Endometrial microvascular endothelial cells (primary cell): ENCODE results near the gene PRDX2. TPM values are rescaled to one million over a fixed set of nuclear protein-coding genes. Genes with fewer than 3 reads are reported as not detected.

Experiments
- in situ Hi-C: cut with HindIII; loops from 2 replicates; pipeline ENCODE4 v1.10.0; 2017; ENCODE audit warnings: low sequenced_read_pairs, low pct_unique_long_range_greater_than_20kb; ENCODE audit errors: inconsistent ontology term
- total RNA-seq: library from RNA; depleted of rRNA; stranded (reverse); fragments of >200 nt; gene quantifications from one replicate; pipeline ENCODE4 v1.2.3, GENCODE V29; 2015; ENCODE audit errors: inconsistent ontology term

PRDX2 gene
- total RNA-seq, 1 donor from 2014 or later: 259 TPM

- in situ Hi-C loops: no loop called here
Measured at GRCh38 chr19:12794196-12794941, 7.2 kb downstream of the PRDX2 start.

DNA sequence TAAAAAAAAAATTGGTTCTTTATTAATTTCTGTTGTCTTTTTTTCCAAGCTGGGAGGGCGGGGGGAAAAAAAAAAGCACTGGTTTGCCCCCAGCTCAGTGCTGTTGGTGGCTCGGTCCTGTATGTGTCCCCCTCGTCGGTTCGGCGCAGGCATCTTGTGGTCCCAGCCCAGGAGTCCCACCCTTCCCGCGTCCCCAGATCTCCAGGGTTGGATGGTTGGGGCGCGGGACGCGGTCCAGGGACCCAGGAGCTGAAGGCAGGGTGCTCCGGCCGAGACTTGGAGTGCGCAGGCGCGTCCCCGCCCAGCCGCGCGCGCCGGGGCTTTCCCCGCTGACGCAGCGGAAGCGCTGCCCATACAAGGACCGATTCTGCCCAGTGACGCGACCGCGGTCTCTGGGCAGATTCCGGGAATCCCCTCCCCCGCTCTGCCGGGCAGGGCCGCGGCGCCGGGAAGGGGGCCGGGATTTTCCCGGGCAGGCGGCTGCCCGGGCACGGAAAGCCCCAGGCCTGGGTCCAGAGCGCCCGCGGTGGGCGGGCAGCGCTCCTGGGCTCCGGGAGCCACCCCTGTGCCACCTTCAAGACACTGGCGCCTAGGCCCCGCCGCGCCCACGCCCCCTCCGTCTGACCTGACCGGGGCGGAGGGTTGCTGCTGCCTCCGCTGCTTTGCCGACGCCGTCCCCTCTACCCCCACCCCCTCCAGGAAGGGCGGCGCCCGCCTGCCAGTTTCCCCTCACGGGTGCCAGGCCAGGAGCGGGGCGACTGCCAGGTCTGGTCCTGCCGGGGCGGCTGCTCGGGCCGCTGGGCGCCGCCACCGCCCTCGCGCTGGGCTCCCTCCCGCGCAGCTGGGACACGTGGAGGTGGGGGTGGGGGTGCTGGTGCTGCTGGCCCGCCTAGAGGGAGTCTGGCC lies 8.1 kb downstream of the PRDX2 start:
- in situ Hi-C loops: no loop called here

DNA sequence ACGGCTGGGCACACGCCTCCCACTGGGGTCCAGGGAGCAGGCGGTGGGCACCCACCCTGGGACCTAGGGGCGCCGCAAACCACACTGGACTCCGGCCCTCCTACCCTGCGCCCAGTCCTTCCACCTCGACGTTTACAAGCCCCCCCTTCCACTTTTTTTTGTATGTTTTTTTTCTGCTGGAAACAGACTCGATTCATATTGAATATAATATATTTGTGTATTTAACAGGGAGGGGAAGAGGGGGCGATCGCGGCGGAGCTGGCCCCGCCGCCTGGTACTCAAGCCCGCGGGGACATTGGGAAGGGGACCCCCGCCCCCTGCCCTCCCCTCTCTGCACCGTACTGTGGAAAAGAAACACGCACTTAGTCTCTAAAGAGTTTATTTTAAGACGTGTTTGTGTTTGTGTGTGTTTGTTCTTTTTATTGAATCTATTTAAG lies 8.7 kb downstream of the PRDX2 start:
- in situ Hi-C loops: no loop called here

- in situ Hi-C loops: no loop called here
Measured at GRCh38 chr19:12792051-12792852, 9.3 kb downstream of the PRDX2 start.

- in situ Hi-C loops: no loop called here
Measured at GRCh38 chr19:12791345-12792050, 10.1 kb downstream of the PRDX2 start, which contains the start of gene JUNB. TSS of gene JUNB (plus strand) at chr19:12791486. CDS start at chr19:12791772, 286 bp downstream.

DNA sequence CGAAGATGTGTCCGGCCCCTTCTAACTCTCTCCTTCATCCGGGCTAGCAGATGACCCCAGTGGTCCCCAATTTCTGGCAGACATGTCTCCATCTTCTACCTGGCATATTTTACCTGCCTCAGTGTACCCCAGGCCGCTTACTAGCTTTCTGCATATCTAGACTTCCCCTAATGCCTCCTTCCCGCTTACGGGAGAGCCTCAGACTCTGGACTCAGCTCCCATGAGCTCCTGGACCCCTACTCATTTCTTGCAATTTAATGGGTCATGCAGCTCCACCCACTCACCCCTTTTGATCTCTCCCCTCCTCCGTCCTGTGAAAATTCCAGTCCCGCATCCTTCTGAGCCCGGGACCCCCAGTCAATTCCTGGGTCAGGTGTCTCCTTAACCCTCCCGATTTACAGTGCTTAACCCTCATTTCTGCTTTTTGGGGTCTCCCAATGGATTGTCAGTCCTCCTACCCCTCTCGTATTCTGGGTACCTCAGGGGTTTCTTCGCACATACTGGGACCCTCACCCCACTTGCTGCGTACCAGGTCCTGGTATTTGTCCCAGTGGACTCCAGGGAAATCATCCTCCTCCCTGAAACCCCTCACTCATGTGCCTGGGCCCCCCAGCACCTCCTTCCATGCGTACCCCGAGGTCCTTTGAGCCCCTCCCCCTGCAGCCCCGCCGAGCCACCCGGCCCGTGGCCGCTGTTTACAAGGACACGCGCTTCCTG lies 10.8 kb downstream of the PRDX2 start:
- in situ Hi-C loops: no loop called here

DNA sequence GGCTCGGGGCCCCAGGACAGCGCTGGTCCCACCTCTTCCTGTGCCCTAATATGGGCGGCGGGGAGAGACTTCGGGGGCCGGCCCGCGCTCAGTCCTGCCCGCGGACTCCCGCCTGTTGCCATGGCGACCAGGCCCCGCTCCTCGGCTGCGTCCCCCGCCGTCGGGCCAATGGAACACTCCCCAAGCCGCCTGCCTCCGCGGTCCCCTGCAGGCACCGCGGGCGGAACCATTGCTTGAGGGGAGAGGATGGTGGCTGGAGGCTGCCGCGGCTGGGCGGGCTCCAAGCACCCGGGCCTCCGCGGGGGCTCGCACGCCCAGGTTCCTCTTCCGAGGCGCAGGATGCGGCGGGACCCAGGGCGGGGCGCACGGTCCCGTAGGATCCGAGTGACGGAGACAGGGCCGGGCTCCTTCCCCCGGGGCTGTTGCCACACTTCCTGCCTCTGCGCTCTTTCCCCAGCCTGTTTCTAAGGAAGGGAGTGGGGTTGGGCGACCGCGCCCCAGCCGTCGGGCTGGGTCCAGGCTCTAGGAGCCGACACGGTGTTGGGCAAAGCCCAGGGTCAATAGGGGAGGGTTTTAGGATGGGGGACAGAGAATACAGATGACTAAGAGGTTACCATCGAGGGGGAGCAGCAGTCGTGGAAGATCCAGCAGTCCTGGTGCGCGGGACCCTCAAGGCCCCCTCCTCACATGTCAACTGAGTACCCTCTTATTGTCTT lies 11.5 kb downstream of the PRDX2 start:
- in situ Hi-C loops: no loop called here

- in situ Hi-C loops: no loop called here
Measured at GRCh38 chr19:12789098-12789903, 12.3 kb downstream of the PRDX2 start.

DNA sequence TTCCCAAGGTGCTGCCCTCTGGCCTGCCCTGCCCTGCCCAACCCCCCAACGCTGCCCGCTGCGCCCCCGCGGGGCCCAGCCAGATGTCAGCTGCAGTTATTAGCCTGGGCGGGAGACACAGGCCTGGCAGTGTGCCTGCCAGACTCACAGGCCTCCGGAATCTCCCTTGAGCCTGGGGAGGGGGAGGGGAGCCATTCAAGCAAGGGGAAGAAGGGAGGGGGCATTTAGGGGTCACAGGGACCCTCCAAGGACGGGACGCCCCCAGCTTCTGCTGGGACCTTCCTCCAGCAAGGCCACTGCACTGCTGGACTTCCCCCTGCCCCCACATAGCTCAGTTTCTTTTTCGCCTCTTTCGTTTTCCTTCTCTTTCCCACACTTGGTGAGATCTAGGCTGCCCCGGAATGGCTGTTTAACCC lies 12.9 kb downstream of the PRDX2 start:
- in situ Hi-C loops: no loop called here

DNA sequence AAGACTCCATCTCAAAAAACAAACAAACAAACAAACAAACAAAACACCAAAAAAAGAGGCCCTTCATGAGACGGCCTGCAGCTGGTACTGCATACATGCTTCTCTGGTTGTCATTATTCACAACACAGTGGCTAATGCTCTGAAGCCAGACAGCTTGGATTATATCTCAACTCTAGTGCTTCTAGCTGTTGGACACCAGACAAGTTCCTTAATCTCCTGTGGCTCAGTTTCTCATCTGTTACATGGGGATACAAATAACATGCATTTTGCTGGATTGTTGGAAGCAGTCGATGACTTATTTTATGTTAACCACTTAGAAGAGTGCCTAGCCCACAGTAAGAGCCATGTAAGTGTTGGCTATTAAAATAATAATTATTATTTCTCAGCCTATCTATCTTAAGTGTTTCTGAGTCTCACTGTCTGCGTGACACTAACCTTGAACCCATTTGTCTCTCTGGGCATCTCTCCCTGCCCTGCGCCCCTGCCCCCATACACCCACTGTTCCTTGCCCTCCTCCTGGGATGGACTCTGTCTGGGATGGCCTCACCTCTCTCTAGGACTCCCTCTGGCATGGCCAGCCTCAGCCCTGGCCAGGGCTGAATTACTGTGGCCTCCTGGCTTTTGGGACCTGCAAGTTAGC lies 13.4 kb downstream of the PRDX2 start:
- in situ Hi-C loops: no loop called here

DNA sequence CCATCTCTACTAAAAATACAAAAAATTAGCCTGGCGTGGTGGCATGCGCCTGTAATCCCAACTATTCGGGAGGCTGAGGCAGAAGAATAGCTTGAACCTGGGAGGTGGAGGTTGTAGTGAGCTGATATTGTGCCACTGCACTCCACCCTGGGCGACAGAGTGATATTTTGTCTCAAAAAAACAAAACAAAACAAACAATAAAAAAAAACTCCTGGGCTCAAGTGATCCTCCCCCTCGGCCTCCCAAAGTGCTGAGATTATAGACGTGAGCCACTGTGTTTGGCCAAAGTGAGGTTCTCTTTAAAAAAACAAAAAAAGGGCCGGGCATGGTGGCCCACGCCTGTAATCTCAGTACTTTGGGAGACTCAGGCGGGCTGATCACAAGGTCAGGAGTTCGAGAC lies 14.1 kb downstream of the PRDX2 start:
- in situ Hi-C loops: no loop called here

GRCh38 chr19:12786952-12787351 lies 14.6 kb downstream of the PRDX2 start:
- in situ Hi-C loops: no loop called here

- in situ Hi-C loops: no loop called here
Measured at GRCh38 chr19:12786141-12786870, 15.3 kb downstream of the PRDX2 start.

- in situ Hi-C loops: no loop called here
Measured at GRCh38 chr19:12785431-12786031, 16.1 kb downstream of the PRDX2 start.

- in situ Hi-C loops: no loop called here
Measured at GRCh38 chr19:12784871-12785430, 16.6 kb downstream of the PRDX2 start.
